ENCODE measurements around the gene CSF1.
"Not testable (repeated sequence)": the region's sequence is repeated elsewhere in the genome, so short reads cannot be mapped to it uniquely, and the experiment has no call there.

Gene CSF1, protein sequence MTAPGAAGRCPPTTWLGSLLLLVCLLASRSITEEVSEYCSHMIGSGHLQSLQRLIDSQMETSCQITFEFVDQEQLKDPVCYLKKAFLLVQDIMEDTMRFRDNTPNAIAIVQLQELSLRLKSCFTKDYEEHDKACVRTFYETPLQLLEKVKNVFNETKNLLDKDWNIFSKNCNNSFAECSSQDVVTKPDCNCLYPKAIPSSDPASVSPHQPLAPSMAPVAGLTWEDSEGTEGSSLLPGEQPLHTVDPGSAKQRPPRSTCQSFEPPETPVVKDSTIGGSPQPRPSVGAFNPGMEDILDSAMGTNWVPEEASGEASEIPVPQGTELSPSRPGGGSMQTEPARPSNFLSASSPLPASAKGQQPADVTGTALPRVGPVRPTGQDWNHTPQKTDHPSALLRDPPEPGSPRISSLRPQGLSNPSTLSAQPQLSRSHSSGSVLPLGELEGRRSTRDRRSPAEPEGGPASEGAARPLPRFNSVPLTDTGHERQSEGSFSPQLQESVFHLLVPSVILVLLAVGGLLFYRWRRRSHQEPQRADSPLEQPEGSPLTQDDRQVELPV

DNA sequence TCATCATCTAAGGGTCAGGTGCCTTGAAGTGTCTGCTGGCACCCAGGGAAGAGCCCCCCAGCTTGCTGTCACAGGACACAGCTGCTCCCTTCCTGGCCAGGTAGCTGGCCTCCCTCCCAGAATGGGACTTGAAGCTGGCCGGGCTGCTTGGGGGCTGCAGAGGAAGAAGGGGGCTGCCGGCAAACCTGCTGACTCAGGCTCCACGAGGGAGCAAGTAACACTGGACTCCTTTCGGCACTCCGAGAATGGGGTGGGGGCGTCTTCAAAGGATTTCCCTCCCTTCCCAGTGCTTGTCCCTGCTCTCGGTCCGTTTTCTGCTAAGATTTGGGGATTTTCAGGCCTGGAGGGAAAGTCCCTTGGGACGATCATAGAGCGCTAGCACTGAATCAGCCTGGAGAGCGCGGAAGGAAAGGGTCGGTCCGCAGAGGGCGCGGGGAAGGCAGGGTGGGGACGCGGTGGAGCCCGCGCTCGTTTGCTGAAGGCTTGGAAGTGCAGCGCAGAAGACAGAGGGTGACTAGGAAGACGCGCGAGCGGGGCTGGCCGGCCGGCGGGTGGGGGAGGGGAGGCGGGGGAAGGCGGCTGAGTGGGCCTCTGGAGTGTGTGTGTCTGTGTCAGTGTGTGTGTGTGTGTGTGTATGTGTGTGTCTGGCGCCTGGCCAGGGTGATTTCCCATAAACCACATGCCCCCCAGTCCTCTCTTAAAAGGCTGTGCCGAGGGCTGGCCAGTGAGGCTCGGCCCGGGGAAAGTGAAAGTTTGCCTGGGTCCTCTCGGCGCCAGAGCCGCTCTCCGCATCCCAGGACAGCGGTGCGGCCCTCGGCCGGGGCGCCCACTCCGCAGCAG is at the start of gene CSF1:
CSF1 (plus strand) TSS at position 727 of the 840 bp plus-strand sequence. CDS start 175 bp downstream, outside the sequence.
- peak in 1 of 4 experiments; percentile 23 for DNase-seq

DNA sequence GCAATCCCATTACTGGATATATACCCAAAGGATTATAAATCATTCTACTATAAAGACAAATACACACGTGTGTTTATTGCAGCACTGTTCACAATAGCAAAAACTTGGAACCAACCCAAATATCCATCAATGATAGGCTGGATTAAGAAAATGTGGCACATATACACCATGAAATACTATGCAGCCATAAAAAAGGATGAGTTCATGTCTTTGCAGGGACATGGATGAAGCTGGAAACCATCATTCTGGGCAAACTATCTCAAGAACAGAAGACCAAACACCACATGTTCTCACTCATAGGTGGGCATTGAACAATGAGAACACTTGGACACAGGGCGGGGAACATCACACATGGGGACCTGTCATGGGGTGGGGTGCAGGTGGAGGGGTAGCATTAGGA is 49.0 kb upstream of the CSF1 start:
- DNase-seq = not testable (repeated sequence)

DNA sequence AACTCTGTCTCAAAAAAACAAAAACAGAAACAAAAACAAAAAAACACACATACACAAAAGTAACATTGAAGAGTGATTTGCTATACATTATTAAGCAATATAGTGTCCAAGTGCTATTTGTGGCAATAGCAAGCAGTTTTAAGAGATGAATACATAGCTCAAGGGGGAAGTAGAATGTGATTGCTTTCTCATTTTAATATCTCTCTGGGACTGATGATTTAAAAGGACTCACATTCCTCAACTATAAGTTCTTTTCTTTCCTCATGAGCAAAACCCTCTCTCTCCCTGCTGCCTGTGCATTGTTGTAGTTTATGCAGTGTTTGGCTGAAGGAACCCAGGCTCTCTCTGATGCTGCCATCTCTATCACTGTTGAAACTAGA is 47.0 kb upstream of the CSF1 start:
- no peak for DNase-seq

DNA sequence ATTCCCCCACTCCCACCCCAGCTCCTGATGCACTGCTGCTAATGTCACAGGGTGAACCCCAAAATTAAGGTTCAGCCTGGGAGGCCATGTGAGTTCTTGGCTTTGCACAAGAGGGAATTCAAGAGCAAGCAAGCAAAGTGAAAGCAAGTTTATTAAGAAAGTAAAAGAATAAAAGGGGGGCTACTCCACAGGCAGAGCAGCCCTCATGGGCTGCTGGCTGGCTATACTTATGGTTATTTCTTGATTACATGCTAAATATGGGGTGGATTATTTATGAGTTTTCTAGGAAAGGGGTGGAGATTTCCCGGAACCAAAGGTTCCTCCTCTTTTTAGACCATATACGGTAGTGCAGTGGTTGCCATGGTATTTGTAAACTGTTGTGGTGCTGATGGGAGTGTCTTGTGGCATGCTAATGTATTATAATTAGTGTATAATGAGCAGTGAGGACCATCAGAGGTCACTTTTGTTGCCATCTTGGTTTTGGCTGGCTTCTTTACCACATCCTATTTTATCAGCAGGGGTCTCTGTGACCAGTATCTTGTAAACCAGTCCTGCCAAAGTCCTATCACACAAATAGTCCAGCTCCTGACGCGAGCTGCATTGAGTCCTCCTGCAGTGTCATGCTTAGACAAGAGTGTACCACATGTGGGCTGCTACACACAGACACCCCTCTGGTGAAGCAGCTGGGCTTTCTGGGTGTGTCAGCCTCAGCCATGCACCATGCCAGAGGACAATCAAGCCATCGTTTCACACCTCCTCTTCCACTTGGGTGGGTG is 46.4 kb upstream of the CSF1 start:
- no peak for DNase-seq

DNA sequence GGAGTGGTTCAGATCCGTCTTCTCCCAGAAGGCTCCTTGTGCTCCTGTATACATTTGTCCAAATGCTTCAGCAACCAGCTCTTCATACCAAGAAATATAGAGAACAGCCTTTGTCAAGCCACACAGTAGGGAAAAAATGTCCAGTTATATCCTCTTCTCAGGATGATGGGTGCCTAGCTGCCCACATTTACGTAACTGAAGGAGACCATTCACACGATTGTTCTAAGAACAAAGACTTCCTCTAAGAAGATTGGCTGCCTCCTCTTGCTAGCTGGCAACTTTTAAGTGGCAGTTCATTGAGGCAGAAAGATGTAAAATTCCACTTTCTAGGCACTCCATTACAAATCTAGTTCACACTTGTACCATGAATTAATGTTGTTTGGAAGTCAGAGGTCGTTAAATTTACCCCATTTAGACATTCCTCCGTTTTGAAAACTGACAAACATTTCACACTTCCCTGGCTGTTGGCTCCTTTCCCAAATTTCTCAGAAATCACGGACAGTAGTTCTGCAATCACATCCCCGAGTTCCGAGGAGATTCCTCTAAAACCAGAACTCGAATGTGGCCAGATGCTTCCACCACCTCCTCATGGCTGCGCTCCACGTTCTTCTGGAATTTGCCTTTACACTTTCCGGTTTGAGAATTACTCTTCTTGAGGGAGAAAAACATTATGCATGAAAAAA is 45.6 kb upstream of the CSF1 start:
- no peak for DNase-seq

DNA sequence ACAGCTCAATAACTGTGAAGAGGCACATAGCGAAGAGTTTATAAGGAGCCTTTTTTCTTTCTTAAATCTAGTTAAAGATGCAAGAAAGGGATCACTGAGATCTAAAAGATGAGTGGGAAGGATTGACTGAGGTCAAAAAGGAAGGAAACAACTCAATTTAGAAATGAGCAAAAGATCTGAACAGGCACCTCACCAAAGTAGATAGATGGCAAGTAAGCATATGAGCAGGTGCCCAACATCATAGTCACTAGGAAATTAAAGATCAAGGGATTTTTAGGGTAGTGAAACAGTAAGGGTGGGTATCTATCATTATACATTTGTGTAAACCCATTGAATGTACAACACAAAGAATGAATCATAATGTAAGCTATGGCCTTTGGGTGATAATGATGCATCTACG is 44.6 kb upstream of the CSF1 start:
- DNase-seq = no peak

DNA sequence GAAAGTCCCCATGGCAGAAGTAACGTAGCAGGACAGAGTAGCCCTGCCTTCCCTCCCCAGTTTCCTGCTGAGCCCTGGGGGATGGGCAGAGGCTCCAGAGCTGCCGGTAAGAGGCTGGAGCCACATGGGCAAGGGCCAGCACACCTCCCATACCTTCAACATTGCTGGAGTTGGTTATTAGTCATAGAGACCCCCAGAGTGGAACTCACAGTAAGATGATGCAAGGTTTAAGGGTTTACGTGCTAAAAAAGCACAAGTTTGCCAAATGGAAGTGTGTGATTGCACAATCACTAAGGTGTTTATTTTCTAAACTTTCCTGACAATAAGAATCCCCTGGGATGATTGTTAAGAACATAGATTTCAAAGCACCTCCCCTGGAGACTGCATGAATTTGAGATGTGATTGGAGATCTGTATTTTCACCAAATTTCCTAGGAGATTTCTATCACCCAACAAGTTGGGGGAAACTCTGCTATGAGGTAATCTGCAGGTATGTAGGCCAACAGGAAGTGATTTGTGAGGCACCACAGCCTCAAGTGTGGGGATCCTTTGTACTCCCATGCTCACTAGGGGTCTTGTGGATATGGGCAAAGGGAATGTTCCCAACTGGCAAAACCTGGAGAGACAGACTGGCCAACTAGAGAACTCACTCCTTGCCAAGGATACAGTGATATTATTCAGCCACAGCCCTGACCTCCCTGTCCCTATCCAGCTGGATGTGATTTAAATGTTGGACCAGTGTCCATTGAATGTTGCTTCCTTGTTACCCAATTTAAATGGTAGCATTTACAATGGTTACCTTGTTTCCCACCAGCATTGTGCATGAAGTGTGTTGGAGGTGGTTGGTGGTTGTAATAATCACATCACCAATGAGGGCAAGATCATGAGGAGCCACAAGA is 37.1 kb upstream of the CSF1 start:
- DNase-seq = no peak

DNA sequence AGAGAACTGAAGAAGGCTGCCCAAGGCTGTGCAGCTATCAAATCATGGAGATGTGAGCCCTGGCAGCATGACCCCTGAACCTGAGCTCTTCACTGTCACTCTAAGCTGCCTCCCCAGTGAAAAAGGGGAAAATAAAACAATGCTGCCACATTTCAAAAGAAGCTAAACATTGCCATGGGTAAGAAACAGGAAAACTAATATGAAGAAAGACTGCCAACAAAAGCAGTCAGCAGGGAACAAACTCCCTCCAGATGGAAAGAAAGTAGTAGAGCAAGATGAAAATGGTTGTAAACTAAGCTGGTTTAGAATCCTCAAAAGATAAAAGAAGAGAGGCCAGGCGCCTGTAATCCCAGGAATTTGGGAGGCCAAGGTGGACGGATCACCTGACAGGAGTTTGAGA is 36.2 kb upstream of the CSF1 start:
- no peak for DNase-seq

DNA sequence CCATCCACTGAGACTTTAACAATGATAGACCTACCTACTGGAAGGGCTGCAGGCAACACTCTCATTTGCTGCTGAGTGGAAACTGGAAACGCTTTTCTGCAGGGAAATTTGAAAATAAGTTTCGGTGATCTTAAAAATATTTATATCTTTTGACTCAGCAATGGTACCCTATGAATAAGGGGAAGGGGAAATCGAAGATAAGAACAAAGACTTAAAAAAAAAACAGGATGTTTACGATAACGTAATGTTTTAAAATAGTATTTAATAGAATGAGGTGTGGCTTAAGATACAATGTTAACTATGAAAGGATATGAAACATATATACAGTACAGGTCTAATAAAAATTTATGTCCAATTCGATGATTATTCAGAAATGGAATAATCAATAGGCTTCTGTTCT is 34.8 kb upstream of the CSF1 start:
- no peak for DNase-seq

DNA sequence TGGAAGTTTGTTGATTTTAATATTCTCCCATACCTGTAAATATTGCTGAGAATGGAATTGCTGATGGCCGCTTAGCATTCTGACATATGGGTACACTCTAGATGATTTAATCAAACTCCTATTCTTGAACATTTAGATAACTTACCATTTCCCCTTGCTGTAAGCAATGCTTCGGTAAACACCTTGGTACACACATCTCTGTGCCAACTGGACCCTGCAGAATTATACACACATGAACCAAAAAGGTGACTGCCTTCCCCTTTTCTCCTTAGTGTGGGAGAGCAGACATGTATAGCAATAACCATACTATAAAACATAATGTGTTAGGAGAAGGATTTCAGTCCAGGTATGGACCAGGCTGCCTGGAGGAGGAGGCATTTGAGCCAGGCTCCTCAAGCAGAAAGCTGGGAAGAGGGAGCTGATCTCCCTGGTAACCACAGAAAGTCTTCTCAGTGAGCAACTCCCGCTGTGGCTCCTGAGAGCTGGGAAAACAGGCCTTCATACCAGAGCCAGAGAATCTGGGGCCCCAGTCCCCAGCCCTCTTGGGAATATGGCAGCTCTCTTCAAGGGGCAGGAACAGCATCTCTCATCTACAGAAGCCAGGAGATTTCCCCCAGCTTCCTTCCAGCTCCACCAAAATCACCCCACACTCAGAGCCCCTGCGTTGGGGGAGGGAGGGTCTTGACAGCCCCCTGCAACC is 33.9 kb upstream of the CSF1 start:
- no peak for DNase-seq

DNA sequence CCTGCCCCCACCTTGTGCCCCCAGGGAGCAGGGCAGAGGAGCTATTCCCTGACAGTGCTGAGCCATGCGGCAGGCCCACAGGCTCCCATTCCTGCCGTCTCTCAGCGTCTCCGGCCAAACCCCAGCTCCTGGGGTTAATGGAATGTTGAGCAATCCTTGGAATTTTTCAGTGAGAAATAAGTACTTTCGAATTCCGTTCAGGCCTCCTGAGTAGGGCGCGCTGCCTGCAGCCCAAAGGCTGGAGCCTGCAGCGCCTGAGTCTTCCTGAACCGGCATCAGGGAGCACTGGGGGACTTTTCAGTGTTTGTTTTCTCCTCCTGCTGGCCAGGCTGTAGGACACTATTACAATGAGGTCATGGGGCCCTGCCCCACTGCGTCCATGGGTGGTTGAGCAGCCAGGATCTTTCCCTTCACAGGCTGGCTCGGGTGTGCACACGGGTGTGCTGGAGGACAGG is 33.3 kb upstream of the CSF1 start:
- no peak for DNase-seq

DNA sequence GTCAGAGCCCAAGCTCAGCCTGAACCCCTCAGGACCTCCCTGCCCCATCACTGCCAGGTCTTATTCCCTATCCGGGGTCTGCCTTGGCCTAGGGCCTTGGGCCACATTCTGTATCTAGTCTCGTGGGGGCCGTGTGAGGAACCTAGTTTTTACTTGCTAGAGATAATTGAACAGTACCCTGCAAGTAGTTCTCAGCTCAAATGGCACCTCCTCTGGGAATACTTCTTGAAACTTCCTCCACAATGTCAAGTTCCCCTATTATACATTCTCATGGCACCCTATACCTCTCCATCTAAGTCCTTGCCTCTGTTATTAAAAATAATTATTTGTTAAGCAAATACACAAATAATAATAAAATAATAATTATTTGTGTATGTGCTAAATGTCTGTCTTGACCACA is 32.9 kb upstream of the CSF1 start:
- DNase-seq = no peak

DNA sequence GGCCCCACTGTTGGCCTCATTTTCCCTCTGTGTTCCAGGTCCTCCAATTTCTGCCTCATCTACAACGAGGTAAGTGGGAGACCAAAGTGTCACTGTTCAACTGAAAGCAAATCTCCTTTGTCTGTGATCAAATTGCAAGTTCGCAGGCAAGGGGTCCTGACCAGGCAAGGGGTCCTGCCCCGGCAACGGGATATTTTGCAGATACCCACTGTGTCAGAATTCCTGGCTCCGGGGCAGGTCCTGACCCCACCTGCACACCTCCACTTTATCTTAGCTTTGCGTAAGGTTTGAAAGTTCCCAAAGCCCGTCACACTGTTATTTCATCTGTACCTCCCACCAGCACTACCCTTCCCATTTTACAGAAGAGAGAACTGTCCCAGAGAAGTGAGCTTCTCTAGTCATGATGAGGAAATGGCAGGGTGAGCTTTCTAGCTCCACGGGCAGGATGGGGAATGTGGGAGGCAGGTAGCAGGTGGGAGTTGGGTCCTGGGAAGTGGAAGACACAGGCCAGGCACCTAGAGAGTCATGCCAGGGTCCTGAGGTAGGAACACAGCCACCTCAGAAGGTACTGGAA is 32.0 kb upstream of the CSF1 start:
- DNase-seq = no peak

DNA sequence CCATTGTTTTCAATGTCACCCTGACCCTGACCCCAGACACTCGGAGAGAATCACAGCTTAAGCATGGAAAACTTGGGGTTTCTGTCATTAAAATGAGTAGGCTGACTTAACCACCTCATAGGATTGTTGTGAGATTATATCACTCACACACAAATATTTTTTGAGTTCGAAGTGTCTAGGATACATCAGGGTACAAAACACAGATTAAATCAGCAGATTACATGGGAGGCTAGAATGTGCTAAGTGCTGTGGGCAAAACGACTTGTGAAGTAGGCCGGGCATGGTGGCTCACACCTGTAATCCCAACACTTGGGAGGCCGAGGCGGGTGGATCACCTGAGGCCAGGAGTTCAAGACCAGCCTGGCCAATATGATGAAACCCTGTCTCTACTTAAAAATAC is 31.3 kb upstream of the CSF1 start:
- DNase-seq = not testable (repeated sequence)

DNA sequence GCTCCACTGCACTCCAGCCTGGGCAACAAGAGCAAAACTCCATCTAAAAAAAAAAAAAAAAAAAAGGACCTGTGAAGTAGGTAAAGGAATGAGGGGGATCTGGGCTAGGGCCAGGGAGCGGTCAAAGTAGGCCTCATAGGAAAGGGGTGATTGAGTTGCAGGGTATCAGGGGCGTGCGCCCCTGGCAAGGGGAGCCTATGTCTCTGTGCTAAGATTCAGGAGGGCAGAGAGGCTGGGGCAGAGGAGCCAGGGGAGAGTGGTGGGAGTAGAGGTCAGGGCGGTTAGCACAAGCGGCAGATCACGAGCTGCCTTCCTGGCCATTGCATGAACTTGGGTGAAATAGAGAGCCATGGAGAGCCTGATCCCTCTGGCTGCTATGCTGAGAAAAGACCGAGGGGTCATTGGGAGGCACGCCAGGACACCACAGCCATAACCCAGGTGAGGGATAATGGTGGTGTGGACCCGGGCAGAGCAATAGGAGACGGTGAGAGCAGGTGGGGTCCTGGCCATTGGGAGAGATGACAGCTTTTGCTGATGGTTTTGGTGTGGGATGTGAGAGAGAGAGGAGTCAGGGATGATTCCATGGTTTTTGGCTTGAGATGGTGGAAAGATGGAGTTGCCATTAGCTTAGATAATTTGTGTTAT is 30.6 kb upstream of the CSF1 start:
- no peak for DNase-seq

DNA sequence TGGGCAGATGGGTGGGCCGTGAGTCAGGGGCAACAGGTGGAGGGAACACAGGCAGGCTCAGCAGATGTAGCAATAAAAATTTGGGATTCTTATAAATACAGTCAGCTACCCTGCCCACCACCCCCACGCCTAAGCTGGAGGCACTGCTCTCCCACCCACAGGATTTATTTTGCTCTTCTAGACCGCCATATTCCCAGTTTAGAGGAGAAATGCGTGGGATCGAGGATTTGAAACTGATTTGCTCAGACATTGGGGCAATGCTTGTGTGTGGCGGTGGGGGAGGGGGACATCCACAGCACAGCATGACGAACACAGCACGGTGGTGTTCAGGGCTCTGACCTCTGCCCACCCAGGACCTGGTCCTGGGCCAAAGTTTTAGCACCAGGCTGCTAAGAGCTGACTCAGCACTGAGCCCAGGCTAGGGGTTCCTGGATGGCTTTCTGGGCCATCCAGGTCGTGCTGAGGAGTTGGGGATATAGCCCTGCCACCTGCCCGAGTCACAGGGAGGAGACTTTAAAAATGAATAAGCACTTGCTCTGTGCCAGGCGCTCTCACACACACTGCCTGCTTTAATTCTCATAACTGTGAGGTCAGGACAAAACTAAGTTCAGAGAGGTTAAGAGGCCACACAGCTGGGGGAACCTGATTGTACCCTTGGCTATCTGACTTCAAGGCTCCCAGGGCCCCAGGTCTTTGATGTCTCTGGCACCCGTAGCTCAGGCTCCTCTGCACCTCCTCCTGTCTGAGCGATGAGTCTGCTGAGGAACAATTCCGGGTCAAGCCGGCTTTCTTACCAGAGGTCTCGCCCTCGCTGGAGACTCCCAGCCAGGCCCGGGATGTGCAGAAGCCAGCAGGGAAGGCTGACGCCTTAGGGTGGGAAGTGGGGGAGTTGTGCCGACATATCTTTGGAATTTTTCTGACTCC is 29.4 kb upstream of the CSF1 start:
- DNase-seq = no peak

DNA sequence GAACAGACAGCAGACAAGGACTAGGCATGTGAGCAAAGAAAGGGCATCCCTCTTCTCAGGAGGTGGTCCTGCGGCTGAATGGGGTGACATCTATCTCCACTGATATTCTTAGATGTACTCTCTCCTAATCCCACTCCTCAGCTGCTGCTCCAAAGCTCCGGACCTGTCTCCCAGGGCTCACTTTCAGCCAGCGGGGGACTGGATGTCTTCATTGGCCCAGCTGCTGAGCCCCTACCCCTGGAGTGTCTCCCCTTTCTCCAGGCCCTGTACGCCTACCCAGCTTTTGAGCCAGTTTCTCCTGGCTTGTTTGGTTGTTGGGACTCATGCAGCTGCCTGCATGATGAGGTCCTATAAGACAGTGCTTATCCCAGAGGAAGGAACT is 28.8 kb upstream of the CSF1 start:
- no peak for DNase-seq

Measured in activated naive CD4-positive, alpha-beta T cell (primary cell).